Measurements from ENCODE around the gene SELENOS.

The SELENOS gene

GRCh38 chr15:101313041-101313761 lies 35.9 kb upstream of the SELENOS start:
- Histone ChIP-seq H3K9me3 (no peaks in the 10 kb centered on the region), H3K4me3 (ENCODE audit: low read depth, low read length) (no peak overlapping the region), H3K27me3 (no peaks in the 10 kb centered on the region), H3K4me1 (no peaks in the 10 kb centered on the region), H3K36me3 (no peaks in the 10 kb centered on the region)
- DNase-seq = no peak
- TF ChIP-seq, protein P1, sequence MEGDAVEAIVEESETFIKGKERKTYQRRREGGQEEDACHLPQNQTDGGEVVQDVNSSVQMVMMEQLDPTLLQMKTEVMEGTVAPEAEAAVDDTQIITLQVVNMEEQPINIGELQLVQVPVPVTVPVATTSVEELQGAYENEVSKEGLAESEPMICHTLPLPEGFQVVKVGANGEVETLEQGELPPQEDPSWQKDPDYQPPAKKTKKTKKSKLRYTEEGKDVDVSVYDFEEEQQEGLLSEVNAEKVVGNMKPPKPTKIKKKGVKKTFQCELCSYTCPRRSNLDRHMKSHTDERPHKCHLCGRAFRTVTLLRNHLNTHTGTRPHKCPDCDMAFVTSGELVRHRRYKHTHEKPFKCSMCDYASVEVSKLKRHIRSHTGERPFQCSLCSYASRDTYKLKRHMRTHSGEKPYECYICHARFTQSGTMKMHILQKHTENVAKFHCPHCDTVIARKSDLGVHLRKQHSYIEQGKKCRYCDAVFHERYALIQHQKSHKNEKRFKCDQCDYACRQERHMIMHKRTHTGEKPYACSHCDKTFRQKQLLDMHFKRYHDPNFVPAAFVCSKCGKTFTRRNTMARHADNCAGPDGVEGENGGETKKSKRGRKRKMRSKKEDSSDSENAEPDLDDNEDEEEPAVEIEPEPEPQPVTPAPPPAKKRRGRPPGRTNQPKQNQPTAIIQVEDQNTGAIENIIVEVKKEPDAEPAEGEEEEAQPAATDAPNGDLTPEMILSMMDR (IDR thresholded peaks at IDR 0.05; ENCODE audit: low read depth, low read length) = no peak

DNA sequence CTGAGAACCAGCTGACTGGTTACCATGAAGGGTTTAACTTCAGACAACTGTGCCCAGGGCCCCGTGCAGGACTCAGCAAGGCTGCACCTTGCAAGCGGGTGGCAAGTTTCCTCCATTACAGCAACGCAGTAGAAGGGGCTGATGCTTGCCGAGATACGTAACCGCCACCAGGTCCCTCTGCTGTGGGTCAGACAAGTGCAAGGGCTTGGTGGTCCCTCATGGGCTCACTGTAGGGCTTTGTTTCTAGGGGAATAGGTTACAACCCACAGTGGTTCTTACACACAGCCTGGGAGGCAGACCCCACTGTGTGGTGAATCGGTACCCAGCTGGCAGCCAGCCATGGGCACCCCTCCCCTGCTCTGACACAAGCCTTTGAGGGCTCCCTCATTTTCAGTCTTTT lies 33.2 kb upstream of the SELENOS start:
- Histone ChIP-seq H3K36me3 (no peaks in the 10 kb centered on the region), H3K4me3 (ENCODE audit: low read depth, low read length) (no peak overlapping the region), H3K27me3 (no peaks in the 10 kb centered on the region), H3K4me1 (no peaks in the 10 kb centered on the region), H3K9me3 (no peaks in the 10 kb centered on the region)
- no peak for DNase-seq
- TF ChIP-seq, protein P1 (IDR thresholded peaks at IDR 0.05; ENCODE audit: low read depth, low read length) = no peak

GRCh38 chr15:101310161-101310480 lies 32.8 kb upstream of the SELENOS start:
- no peak for DNase-seq
- no peaks in the 10 kb centered on the region for H3K9me3 ChIP-seq
- H3K4me3 ChIP-seq (ENCODE audit: low read depth, low read length) = no peak overlapping the region
- H3K27me3 ChIP-seq = no peaks in the 10 kb centered on the region
- TF ChIP-seq, protein P1 (IDR thresholded peaks at IDR 0.05; ENCODE audit: low read depth, low read length) = no peak
- no peaks in the 10 kb centered on the region for H3K36me3 ChIP-seq
- H3K4me1 ChIP-seq = no peaks in the 10 kb centered on the region

DNA sequence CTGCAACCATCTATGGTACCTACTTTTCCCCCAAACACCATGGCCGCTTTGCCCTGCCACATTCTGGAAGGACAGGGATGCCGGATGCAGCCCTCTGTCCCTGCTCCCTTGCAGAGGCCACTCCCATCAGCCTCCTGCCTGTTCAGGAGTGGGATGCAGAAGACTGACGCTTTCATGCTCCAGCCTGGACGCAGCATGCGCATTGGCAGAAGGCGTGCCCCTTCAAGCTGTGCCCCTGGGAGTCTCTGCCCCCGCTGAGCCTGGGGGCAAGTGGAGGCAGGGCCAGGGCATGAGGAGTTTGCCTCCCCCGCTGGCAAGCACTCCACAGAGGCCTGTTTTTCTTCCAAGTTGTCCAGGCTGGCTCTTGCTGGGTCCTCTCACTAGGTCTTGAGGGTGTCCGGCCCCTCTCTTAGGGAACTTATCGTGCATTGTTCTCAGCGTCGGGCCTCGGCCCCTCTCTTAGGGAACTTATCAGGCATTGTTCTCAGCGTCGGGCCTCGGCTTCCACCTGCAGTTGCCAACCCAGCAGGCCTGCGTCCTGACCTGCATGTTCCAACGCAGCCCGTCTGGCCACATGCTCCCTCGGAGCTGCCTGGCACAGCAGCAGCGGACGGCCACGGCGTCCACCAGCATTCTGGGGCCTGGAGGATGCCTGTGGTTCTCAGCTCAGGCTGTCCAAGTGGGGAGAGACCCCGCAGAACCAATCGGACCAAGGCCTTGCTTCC lies 32.3 kb upstream of the SELENOS start:
- TF ChIP-seq, protein P1 (IDR thresholded peaks at IDR 0.05; ENCODE audit: low read depth, low read length) = no peak

DNA sequence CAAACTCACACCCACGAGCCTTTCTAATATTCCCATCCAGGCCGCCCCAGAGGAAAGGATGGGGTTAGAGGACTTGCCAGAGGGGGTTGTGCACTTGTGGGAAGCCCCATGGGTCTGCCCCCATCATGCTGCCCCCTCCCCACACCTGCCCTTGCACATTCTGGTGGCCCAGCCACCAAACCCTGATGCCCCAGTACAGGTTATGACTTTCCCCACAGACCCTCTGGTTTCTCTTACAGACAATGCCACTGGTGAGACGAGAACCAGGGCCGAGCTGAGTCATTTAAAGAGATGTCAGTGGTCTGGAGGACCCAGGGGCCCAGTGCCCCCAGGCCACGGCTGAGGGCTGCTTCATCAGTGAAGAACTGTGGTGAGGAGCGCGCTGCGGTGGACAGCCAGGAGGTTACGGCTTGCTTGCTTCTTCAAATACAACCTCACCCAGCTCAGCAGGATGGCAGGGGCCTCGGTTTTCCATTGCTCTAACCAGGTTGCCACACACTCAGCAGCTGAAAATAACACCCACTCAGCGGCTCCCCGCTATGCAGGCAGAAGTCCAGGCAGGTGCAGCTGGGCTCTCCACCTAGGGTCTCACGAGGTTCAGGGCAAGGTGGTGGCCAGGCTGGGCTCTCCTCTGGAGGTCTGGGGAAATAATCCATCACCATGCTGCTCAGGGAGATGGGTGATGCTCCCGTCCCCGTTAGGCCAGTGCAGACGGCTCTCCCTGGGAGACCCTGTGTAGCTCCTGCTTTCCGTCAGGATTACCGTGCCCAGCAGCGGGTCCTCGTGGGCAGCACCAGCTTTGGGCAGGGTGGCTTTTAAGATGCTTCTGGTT lies 31.5 kb upstream of the SELENOS start:
- Histone ChIP-seq H3K36me3 (no peaks in the 10 kb centered on the region), H3K4me3 (ENCODE audit: low read depth, low read length) (no peak overlapping the region), H3K9me3 (no peaks in the 10 kb centered on the region), H3K27me3 (no peaks in the 10 kb centered on the region), H3K4me1 (no peaks in the 10 kb centered on the region)
- no peak for DNase-seq
- TF ChIP-seq, protein P1 (IDR thresholded peaks at IDR 0.05; ENCODE audit: low read depth, low read length) = no peak

More for the DNA sequence above, 32.3 kb upstream of the SELENOS start:
- Histone ChIP-seq H3K4me1 (no peaks in the 10 kb centered on the region), H3K9me3 (no peaks in the 10 kb centered on the region), H3K36me3 (no peaks in the 10 kb centered on the region), H3K4me3 (ENCODE audit: low read depth, low read length) (no peak overlapping the region), H3K27me3 (no peaks in the 10 kb centered on the region)
- no peak for DNase-seq
